ENCODE results near the gene FAM200B. TPM values are rescaled to one million over a fixed set of nuclear protein-coding genes. Genes with fewer than 3 reads are reported as not detected.

Gene FAM200B
- total RNA-seq, 1 experiment from 2014 or later: 29.0 TPM

GRCh38 chr4:15674926-15675325 lies 6.7 kb upstream of the FAM200B start:
- ChIA-PET CTCF (no interaction called here), POLR2A (ENCODE audit: low non-redundant PET) (no interaction called here)
- Histone ChIP-seq H3K9me3 (ENCODE audit: low read depth, low read length, poor library complexity, severe bottlenecking) (no peaks in the 10 kb centered on the region), H3K4me1 (ENCODE audit: insufficient read depth, low read length, poor library complexity, severe bottlenecking) (peaks cover 24% of the 10 kb centered on the region), H3K4me3 (ENCODE audit: low read depth, low read length, poor library complexity, severe bottlenecking) (no peak overlapping the region), H3K27me3 (replicated peaks; ENCODE audit: insufficient read depth, low read depth, low read length, poor library complexity) (no peaks in the 10 kb centered on the region), H3K27ac (ENCODE audit: low read depth, low read length, poor library complexity, severe bottlenecking) (no peak overlapping the region), H3K36me3 (ENCODE audit: insufficient read depth, low read length, poor library complexity, severe bottlenecking) (no peaks in the 10 kb centered on the region)
- TF ChIP-seq EZH2 (IDR thresholded peaks at IDR 0.05; ENCODE audit: borderline replicate concordance, low read depth, low read length, poor library complexity, severe bottlenecking) (no peak), CTCF (conservative IDR thresholded peaks at IDR 0.05; ENCODE audit: low read depth, low read length) (no peak)
- no peak for DNase-seq (ENCODE audit: low spot score)
- intact Hi-C loops (cut with micrococcal nuclease; ENCODE audit: unreplicated experiment): no loop called here
- no TSS peak for BruUV-seq (replicated peaks)

- no peak overlapping the region for H3K27ac ChIP-seq (ENCODE audit: low read depth, low read length, poor library complexity, severe bottlenecking)
- no peaks in the 10 kb centered on the region for H3K9me3 ChIP-seq (ENCODE audit: low read depth, low read length, poor library complexity, severe bottlenecking)
- H3K4me3 ChIP-seq (ENCODE audit: low read depth, low read length, poor library complexity, severe bottlenecking): no peak overlapping the region
- H3K27me3 ChIP-seq (replicated peaks; ENCODE audit: insufficient read depth, low read depth, low read length, poor library complexity): no peaks in the 10 kb centered on the region
- ChIA-PET POLR2A (ENCODE audit: low non-redundant PET) (no interaction called here), CTCF (no interaction called here)
- H3K4me1 ChIP-seq (ENCODE audit: insufficient read depth, low read length, poor library complexity, severe bottlenecking): peaks cover 25% of the 10 kb centered on the region
- no peaks in the 10 kb centered on the region for H3K36me3 ChIP-seq (ENCODE audit: insufficient read depth, low read length, poor library complexity, severe bottlenecking)
- intact Hi-C loops (cut with micrococcal nuclease; ENCODE audit: unreplicated experiment): no loop called here
- DNase-seq (ENCODE audit: low spot score): no peak
- TF ChIP-seq EZH2 (IDR thresholded peaks at IDR 0.05; ENCODE audit: borderline replicate concordance, low read depth, low read length, poor library complexity, severe bottlenecking) (no peak), CTCF (conservative IDR thresholded peaks at IDR 0.05; ENCODE audit: low read depth, low read length) (0 out of 2 replicates have a peak, but pooled peaks have one; percentile 17)
- no TSS peak for BruUV-seq (replicated peaks)
Observed at GRCh38 chr4:15675356-15675755, 6.3 kb upstream of the FAM200B start.

DNA sequence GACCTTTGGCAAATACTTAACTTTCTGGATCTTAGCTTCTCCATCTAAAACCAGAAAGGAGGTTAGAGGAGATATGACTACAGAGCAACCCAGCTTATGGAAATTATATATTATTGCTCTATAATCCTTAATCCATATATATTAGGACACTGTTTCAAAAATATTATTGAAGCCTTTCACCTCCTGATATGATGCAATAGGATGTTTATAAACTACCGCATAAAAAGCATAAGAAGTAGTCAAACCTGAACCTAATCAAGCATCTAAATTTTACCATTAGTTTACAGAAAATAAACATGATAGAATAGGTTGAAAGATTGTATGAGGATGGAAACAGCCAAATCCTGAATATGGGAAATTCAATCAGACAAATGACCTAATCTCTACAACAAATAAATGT lies 5.6 kb upstream of the FAM200B start:
- TF ChIP-seq CTCF (conservative IDR thresholded peaks at IDR 0.05; ENCODE audit: low read depth, low read length): no peak
- TF ChIP-seq EZH2 (IDR thresholded peaks at IDR 0.05; ENCODE audit: borderline replicate concordance, low read depth, low read length, poor library complexity, severe bottlenecking): no peak
- ChIA-PET CTCF (no interaction called here), POLR2A (ENCODE audit: low non-redundant PET) (no interaction called here)
- DNase-seq (ENCODE audit: low spot score): no peak
- Histone ChIP-seq H3K4me3 (ENCODE audit: low read depth, low read length, poor library complexity, severe bottlenecking) (no peak overlapping the region), H3K27ac (ENCODE audit: low read depth, low read length, poor library complexity, severe bottlenecking) (no peak overlapping the region), H3K27me3 (replicated peaks; ENCODE audit: insufficient read depth, low read depth, low read length, poor library complexity) (no peaks in the 10 kb centered on the region), H3K9me3 (ENCODE audit: low read depth, low read length, poor library complexity, severe bottlenecking) (no peaks in the 10 kb centered on the region), H3K36me3 (ENCODE audit: insufficient read depth, low read length, poor library complexity, severe bottlenecking) (no peaks in the 10 kb centered on the region), H3K4me1 (ENCODE audit: insufficient read depth, low read length, poor library complexity, severe bottlenecking) (peaks cover 25% of the 10 kb centered on the region)
- intact Hi-C loops (cut with micrococcal nuclease; ENCODE audit: unreplicated experiment): no loop called here
- no TSS peak for BruUV-seq (replicated peaks)
